ENCODE data around the gene GNAI3. TPM values are rescaled to one million over a fixed set of nuclear protein-coding genes. Genes with fewer than 3 reads are reported as not detected.

Gene GNAI3
- polyA plus RNA-seq, 1 experiment, result 14.8 TPM

DNA sequence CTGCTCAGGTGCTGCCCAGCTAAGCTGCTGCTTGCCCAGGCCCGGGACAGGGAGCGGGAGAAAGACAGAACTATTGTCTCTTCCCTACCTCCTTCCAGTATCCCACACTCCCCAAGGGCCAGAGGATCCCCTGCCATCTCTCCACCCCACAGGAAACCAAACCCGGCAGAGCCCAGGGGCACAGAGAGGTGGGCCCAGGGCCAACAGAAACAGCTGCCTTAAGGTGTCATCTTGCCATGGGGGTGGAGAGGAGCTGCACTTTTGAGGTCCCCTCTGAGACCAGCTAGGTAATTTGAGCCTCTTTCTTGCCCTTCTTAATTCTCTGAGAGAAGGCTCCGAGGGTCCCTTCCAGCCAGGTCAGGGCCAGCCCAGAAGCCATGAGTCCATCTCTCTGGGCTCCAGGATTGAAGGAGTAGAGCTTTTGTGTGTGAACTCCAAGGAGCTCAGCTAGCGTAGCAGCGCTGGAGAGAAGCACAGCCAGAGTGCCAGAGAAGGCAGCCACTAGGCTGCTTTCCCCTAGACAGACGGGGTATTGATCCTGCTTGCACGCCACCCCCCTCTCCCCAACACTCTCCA, 18.4 kb upstream of the GNAI3 start:
- ChIA-PET CTCF (interaction anchor here (1.1 to 17.0 kb wide), 3 partner anchors 16 to 265 kb away, joined by 3 to 1351 read pairs (median 10); partner anchors contain the start of genes AMIGO1, ATXN7L2 and CYB561D1), POLR2A (interaction anchor here (1.6 kb wide), 1 partner anchor 40 kb away, joined by 4 read pairs; no protein-coding TSS in a partner anchor)
- TF ChIP-seq, protein P1, sequence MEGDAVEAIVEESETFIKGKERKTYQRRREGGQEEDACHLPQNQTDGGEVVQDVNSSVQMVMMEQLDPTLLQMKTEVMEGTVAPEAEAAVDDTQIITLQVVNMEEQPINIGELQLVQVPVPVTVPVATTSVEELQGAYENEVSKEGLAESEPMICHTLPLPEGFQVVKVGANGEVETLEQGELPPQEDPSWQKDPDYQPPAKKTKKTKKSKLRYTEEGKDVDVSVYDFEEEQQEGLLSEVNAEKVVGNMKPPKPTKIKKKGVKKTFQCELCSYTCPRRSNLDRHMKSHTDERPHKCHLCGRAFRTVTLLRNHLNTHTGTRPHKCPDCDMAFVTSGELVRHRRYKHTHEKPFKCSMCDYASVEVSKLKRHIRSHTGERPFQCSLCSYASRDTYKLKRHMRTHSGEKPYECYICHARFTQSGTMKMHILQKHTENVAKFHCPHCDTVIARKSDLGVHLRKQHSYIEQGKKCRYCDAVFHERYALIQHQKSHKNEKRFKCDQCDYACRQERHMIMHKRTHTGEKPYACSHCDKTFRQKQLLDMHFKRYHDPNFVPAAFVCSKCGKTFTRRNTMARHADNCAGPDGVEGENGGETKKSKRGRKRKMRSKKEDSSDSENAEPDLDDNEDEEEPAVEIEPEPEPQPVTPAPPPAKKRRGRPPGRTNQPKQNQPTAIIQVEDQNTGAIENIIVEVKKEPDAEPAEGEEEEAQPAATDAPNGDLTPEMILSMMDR (IDR thresholded peaks at IDR 0.05; ENCODE audit: low read depth, low read length), result no peak
- no peak overlapping the region for H3K27ac ChIP-seq (ENCODE audit: low read depth, low read length)
- H3K27me3 ChIP-seq (ENCODE audit: control insufficient read depth, insufficient read depth, low read length), result peaks cover 15% of the 10 kb centered on the region
- H3K4me3 ChIP-seq (ENCODE audit: low read depth, low read length), result no peak overlapping the region
- DNase-seq (ENCODE audit: low read depth, low spot score), result no peak
- no peaks in the 10 kb centered on the region for H3K9me3 ChIP-seq (ENCODE audit: control insufficient read depth, insufficient read depth, low read length)

- DNase-seq (ENCODE audit: low read depth, low spot score), result no peak
- Histone ChIP-seq H3K4me3 (ENCODE audit: low read depth, low read length) (no peak overlapping the region), H3K9me3 (ENCODE audit: control insufficient read depth, insufficient read depth, low read length) (no peaks in the 10 kb centered on the region), H3K27ac (ENCODE audit: low read depth, low read length) (no peak overlapping the region), H3K27me3 (ENCODE audit: control insufficient read depth, insufficient read depth, low read length) (peaks cover 14% of the 10 kb centered on the region)
- ChIA-PET CTCF (interaction anchor here (1.1 to 17.0 kb wide), 3 partner anchors 15 to 266 kb away, joined by 3 to 1351 read pairs (median 10); partner anchors contain the start of genes AMIGO1, ATXN7L2 and CYB561D1), POLR2A (interaction anchor here (1.6 kb wide), 1 partner anchor 40 kb away, joined by 4 read pairs; no protein-coding TSS in a partner anchor)
- TF ChIP-seq, protein P1 (IDR thresholded peaks at IDR 0.05; ENCODE audit: low read depth, low read length), result no peak
Measured at GRCh38 chr1:109530457-109531087, 17.8 kb upstream of the GNAI3 start.

DNA sequence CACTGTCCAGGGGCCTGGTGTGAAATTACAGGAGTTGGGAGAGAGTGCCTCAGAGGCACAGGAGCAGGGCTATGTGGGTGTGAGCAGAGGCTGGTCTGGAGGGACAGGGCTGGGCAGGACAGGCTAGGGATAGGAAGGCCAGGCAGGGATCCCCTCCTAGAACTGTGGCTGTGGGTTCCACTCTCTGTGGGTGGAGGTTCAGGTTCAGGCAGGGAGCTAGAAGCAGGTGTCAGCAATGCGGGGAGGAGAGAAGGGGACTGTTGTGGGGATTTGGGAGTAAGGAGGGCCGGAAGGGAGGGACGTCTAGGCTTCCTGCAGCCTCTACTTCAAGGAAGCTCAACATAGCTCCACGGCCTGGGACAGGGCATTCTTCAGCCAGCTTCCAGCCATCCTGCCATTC, 17.0 kb upstream of the GNAI3 start:
- Histone ChIP-seq H3K9me3 (ENCODE audit: control insufficient read depth, insufficient read depth, low read length) (no peaks in the 10 kb centered on the region), H3K27ac (ENCODE audit: low read depth, low read length) (peak overlapping the region; percentile 2), H3K27me3 (ENCODE audit: control insufficient read depth, insufficient read depth, low read length) (peaks cover 8% of the 10 kb centered on the region), H3K4me3 (ENCODE audit: low read depth, low read length) (no peak overlapping the region)
- TF ChIP-seq, protein P1 (IDR thresholded peaks at IDR 0.05; ENCODE audit: low read depth, low read length), result no peak
- DNase-seq (ENCODE audit: low read depth, low spot score), result no peak
- CTCF ChIA-PET, result interaction anchor here (0.6 to 17.0 kb wide), 36 partner anchors 8 to 389 kb away, joined by 3 to 1351 read pairs (median 6); partner anchors contain the start of genes AMIGO1, ATXN7L2, CYB561D1 and EPS8L3
- POLR2A ChIA-PET, result interaction anchor here (1.8 kb wide), 1 partner anchor 22 kb away, joined by 4 read pairs; the partner anchor contains the start of gene AMIGO1

DNA sequence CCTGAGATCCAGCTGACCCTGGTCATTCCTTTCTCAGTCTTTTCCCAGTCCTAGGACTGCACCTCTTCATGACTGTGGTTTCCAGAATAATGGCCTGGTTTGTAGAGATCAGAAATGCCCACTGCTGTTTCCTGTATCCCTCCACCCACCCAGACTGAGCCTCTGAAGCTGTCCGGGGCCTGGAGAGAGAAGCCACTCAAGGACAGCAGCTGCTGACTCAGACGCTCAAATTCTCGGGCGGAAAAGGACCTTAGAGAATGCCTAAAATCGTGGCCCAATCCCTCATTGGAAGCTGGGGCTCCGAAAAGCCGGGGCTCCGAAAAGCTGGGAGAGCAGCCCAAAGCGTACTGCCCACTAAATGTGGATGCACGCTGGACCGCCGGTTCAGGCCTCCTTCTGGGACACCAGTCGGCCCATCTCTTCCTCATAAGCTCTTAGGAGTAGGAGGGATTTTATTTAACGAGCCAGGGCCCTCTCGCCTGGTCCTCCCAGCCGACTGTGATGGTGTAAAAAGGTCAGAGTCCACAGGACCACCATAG, 16.5 kb upstream of the GNAI3 start:
- Histone ChIP-seq H3K4me3 (ENCODE audit: low read depth, low read length) (no peak overlapping the region), H3K9me3 (ENCODE audit: control insufficient read depth, insufficient read depth, low read length) (no peaks in the 10 kb centered on the region), H3K27me3 (ENCODE audit: control insufficient read depth, insufficient read depth, low read length) (peaks cover 8% of the 10 kb centered on the region), H3K27ac (ENCODE audit: low read depth, low read length) (peak overlapping the region; percentile 2)
- ChIA-PET POLR2A (interaction anchor here (1.8 kb wide), 1 partner anchor 22 kb away, joined by 4 read pairs; the partner anchor contains the start of gene AMIGO1), CTCF (interaction anchor here (0.6 to 17.0 kb wide), 59 partner anchors 8 to 437 kb away, joined by 3 to 1351 read pairs (median 5); partner anchors contain the start of genes AMIGO1, ATXN7L2, CYB561D1 and EPS8L3)
- TF ChIP-seq, protein P1 (IDR thresholded peaks at IDR 0.05; ENCODE audit: low read depth, low read length), result no peak
- DNase-seq (ENCODE audit: low read depth, low spot score), result no peak
